IMR-90 (cell line): Measurements from ENCODE around the gene LAMA5. TPM values are rescaled to one million over a fixed set of nuclear protein-coding genes. Genes with fewer than 3 reads are reported as not detected.

Experiments used
- ATAC-seq: fragments of 200-7000 bp; cut with Tn5 transposase; 2 replicates; pipeline ENCODE4 v1.9.1; 2020; ENCODE audit warnings: low read depth, mild to moderate bottlenecking, moderate library complexity
- BruUV-seq: library from RNA; stranded (reverse); fragments of 400-500 nt; replicated peaks from 2 replicates; lab custom pipeline; 2021; lab: Mats Ljungman, UMichigan
- CTCF ChIA-PET: fragments of 300-600 bp; formaldehyde crosslinking; extraction: SDS; loops from one replicate; lab custom pipeline; 2021; ENCODE audit warnings: antibody characterized with exemption; lab: Yijun Ruan, JAX
- POLR2A ChIA-PET: fragments of 300-600 bp; sonication (Branson Sonifier 250); formaldehyde crosslinking; loops from one replicate; lab custom pipeline; 2022; ENCODE audit warnings: antibody characterized with exemption; ENCODE audit not compliant: unreplicated experiment; lab: Charles Lee
- DNase-seq: peaks from one replicate; pipeline ENCODE4 v3.0.0; 2013
- H2AFZ ChIP-seq: replicated peaks from 2 replicates; pipeline ENCODE3; 2013; ENCODE audit warnings: low read length, mild to moderate bottlenecking; ENCODE audit not compliant: poor library complexity
- H2AK5ac ChIP-seq: 2 replicates; pipeline ENCODE4 v1.6.1; 2013; ENCODE audit warnings: low read depth, low read length, inconsistent platforms
- H2AK9ac ChIP-seq: replicated peaks from 2 replicates; pipeline ENCODE3; 2013; ENCODE audit warnings: mild to moderate bottlenecking, low read depth, low read length, moderate library complexity; ENCODE audit not compliant: poor library complexity
- H2BK120ac ChIP-seq: 2 replicates; pipeline ENCODE4 v1.6.1; 2013; ENCODE audit warnings: low read depth, low read length, inconsistent platforms
- H2BK15ac ChIP-seq: 3 replicates; pipeline ENCODE4 v1.6.1; 2013; ENCODE audit warnings: low read depth, low read length, inconsistent platforms
- H2BK20ac ChIP-seq: 2 replicates; pipeline ENCODE4 v1.6.1; 2013; ENCODE audit warnings: low read depth, mild to moderate bottlenecking, inconsistent platforms, low read length, moderate library complexity
- H2BK5ac ChIP-seq: 2 replicates; pipeline ENCODE4 v1.6.1; 2013; ENCODE audit warnings: mild to moderate bottlenecking, low read depth, low read length, inconsistent platforms; ENCODE audit not compliant: poor library complexity, severe bottlenecking
- H3K14ac ChIP-seq: replicated peaks from 2 replicates; pipeline ENCODE4 v1.6.1; 2013; ENCODE audit warnings: low read depth, low read length, inconsistent platforms
- H3K18ac ChIP-seq: 2 replicates; pipeline ENCODE4 v1.6.1; 2013; ENCODE audit warnings: low read depth, low read length, control low read depth
- H3K23ac ChIP-seq: 2 replicates; pipeline ENCODE4 v1.6.1; 2013; ENCODE audit warnings: low read depth, low read length, inconsistent platforms
- H3K27ac ChIP-seq: 2 replicates; pipeline ENCODE4 v1.5.1; 2013; ENCODE audit warnings: mild to moderate bottlenecking, control low read depth, low read length; ENCODE audit not compliant: insufficient read depth
- H3K27me3 ChIP-seq: 2 replicates; pipeline ENCODE4 v1.6.1; 2013; ENCODE audit warnings: low read length; ENCODE audit not compliant: control insufficient read depth, insufficient read depth
- H3K36me3 ChIP-seq: 2 replicates; pipeline ENCODE4 v1.6.1; 2013; ENCODE audit warnings: low read length, mixed read lengths; ENCODE audit not compliant: control insufficient read depth, insufficient read depth
- H3K4ac ChIP-seq: 2 replicates; pipeline ENCODE4 v1.6.1; 2013; ENCODE audit warnings: low read depth, low read length, inconsistent platforms
- H3K4me1 ChIP-seq: 2 replicates; pipeline ENCODE4 v1.6.1; 2013; ENCODE audit warnings: low read length, mixed read lengths; ENCODE audit not compliant: control insufficient read depth, insufficient read depth
- H3K4me2 ChIP-seq: 2 replicates; pipeline ENCODE4 v1.6.1; 2013; ENCODE audit warnings: low read depth, mild to moderate bottlenecking, control low read depth, low read length, moderate library complexity
- H3K4me3 ChIP-seq: 2 replicates; pipeline ENCODE4 v1.5.1; 2013; ENCODE audit warnings: low read depth, mild to moderate bottlenecking, control low read depth, low read length, moderate library complexity; ENCODE audit not compliant: insufficient read depth
- H3K56ac ChIP-seq: 2 replicates; pipeline ENCODE4 v1.6.1; 2013; ENCODE audit warnings: low read length, inconsistent platforms; ENCODE audit not compliant: insufficient read depth; ENCODE audit errors: extremely low read depth
- H3K79me1 ChIP-seq, 2 experiments: 2 replicates each; pipeline ENCODE4 v1.6.1; 2013; ENCODE audit warnings: low read length in 2 of 2, inconsistent platforms in 1 of 2, low read depth in 1 of 2
- H3K9ac ChIP-seq: 2 replicates; pipeline ENCODE4 v1.6.1; 2013; ENCODE audit warnings: low read depth, low read length, control low read depth
- H3K9me1 ChIP-seq: 2 replicates; pipeline ENCODE4 v1.6.1; 2013; ENCODE audit warnings: low read length, inconsistent platforms; ENCODE audit not compliant: insufficient read depth
- H3K9me3 ChIP-seq: 2 replicates; pipeline ENCODE4 v1.6.1; 2013; ENCODE audit warnings: low read length; ENCODE audit not compliant: control insufficient read depth, insufficient read depth
- H4K20me1 ChIP-seq: 2 replicates; pipeline ENCODE4 v1.6.1; 2013; ENCODE audit warnings: low read length, inconsistent platforms; ENCODE audit not compliant: insufficient read depth
- H4K5ac ChIP-seq: 2 replicates; pipeline ENCODE4 v1.6.1; 2013; ENCODE audit warnings: mild to moderate bottlenecking, low read depth, low read length, control low read depth
- H4K8ac ChIP-seq, 2 experiments: 2 replicates each; pipeline ENCODE4 v1.6.1; 2013; ENCODE audit warnings: low read depth in 2 of 2, low read length in 2 of 2, control low read depth in 1 of 2, inconsistent platforms in 1 of 2
- H4K91ac ChIP-seq: 2 replicates; pipeline ENCODE4 v1.6.1; 2013; ENCODE audit warnings: low read depth, low read length, inconsistent platforms; ENCODE audit not compliant: insufficient read depth
- BHLHE40 ChIP-seq: fragments of 150-350 bp; IDR thresholded peaks from 2 replicates; pipeline ENCODE4 v1.6.1; 2016; ENCODE audit warnings: mild to moderate bottlenecking, low read depth, low read length
- CHD1 ChIP-seq: IDR thresholded peaks from 2 replicates; pipeline ENCODE4 v1.6.1; 2012; ENCODE audit warnings: low read depth, low read length, improper control_type of control experiment
- CTCF ChIP-seq: conservative IDR thresholded peaks from 2 replicates; pipeline ENCODE4 v1.5.1; 2012; ENCODE audit warnings: mild to moderate bottlenecking, low read depth, low read length, improper control_type of control experiment
- FOS ChIP-seq: fragments of 150-350 bp; IDR thresholded peaks from 2 replicates; pipeline ENCODE4 v1.6.1; 2016; ENCODE audit warnings: low read depth, low read length
- MAZ ChIP-seq: IDR thresholded peaks from 2 replicates; pipeline ENCODE4 v1.6.1; 2012; ENCODE audit warnings: low read depth, mild to moderate bottlenecking, low read length, improper control_type of control experiment, moderate library complexity, borderline replicate concordance
- MXI1 ChIP-seq: IDR thresholded peaks from 2 replicates; pipeline ENCODE4 v1.6.1; 2012; ENCODE audit warnings: low read depth, mild to moderate bottlenecking, low read length, moderate library complexity, borderline replicate concordance
- POLR2A ChIP-seq: IDR thresholded peaks from 2 replicates; pipeline ENCODE4 v1.6.1; 2012; ENCODE audit warnings: mild to moderate bottlenecking, low read depth, low read length
- RAD21 ChIP-seq: IDR thresholded peaks from 2 replicates; pipeline ENCODE4 v1.6.1; 2012; ENCODE audit warnings: low read length, improper control_type of control experiment
- RCOR1 ChIP-seq: IDR thresholded peaks from 2 replicates; pipeline ENCODE4 v1.6.1; 2012; ENCODE audit warnings: mild to moderate bottlenecking, low read length, improper control_type of control experiment; ENCODE audit not compliant: insufficient replicate concordance
- RFX5 ChIP-seq: IDR thresholded peaks from 2 replicates; pipeline ENCODE4 v1.8.0; 2012; ENCODE audit warnings: low read depth, mild to moderate bottlenecking, low read length, moderate library complexity
- SMC3 ChIP-seq: fragments of 150-350 bp; IDR thresholded peaks from 2 replicates; pipeline ENCODE4 v1.6.1; 2016; ENCODE audit warnings: low read depth, mild to moderate bottlenecking, antibody characterized with exemption, low read length, moderate library complexity
- USF2 ChIP-seq: fragments of 150-350 bp; IDR thresholded peaks from 2 replicates; pipeline ENCODE4 v1.6.1; 2017; ENCODE audit warnings: mild to moderate bottlenecking, antibody characterized with exemption, low read length, low read depth
- WGBS, 2 experiments: methylation state at CpG; one replicate each; pipeline versions ENCODE4 v1.1.5 to v1.1.7; 2013; ENCODE audit warnings: missing lambda C conversion rate in 2 of 2; ENCODE audit not compliant: insufficient read length in 1 of 2; ENCODE audit errors: extremely low coverage in 2 of 2; 5-methylcytosine and 5-hydroxymethylcytosine counted together
- dilution Hi-C: fragments of 300-500 bp; cut with HindIII; formaldehyde crosslinking; loops from one replicate; pipeline ENCODE4 v1.14.3; 2018; ENCODE audit warnings: low sequenced_read_pairs; ENCODE audit not compliant: unreplicated experiment
- in situ Hi-C: fragments of 300-500 bp; cut with MboI; formaldehyde crosslinking; loops from 3 replicates; pipeline ENCODE4 v1.14.3; 2019; ENCODE audit warnings: low sequenced_read_pairs, inconsistent platforms, mixed read lengths
- intact Hi-C: fragments of 100-400 bp; cut with micrococcal nuclease; formaldehyde crosslinking; loops from 2 replicates; pipeline ENCODE4 v1.10.0; 2022
- polyA plus RNA-seq, 3 experiments: library from polyadenylated mRNA; depleted of rRNA; stranded (reverse); fragments of >200 nt; gene quantifications; 2 replicates each; pipeline ENCODE4 v1.2.3, GENCODE V29; 2012; ENCODE audit warnings: low replicate concordance in 1 of 3
- total RNA-seq: library from RNA; depleted of rRNA; stranded (reverse); fragments of >200 nt; gene quantifications from 2 replicates; pipeline ENCODE4 v1.2.3, GENCODE V29; 2012

The LAMA5 gene
- total and polyA plus RNA-seq, 2 of the 4 experiments (the other 2 are of a cell fraction), result 0.90 to 7.3 TPM

DNA sequence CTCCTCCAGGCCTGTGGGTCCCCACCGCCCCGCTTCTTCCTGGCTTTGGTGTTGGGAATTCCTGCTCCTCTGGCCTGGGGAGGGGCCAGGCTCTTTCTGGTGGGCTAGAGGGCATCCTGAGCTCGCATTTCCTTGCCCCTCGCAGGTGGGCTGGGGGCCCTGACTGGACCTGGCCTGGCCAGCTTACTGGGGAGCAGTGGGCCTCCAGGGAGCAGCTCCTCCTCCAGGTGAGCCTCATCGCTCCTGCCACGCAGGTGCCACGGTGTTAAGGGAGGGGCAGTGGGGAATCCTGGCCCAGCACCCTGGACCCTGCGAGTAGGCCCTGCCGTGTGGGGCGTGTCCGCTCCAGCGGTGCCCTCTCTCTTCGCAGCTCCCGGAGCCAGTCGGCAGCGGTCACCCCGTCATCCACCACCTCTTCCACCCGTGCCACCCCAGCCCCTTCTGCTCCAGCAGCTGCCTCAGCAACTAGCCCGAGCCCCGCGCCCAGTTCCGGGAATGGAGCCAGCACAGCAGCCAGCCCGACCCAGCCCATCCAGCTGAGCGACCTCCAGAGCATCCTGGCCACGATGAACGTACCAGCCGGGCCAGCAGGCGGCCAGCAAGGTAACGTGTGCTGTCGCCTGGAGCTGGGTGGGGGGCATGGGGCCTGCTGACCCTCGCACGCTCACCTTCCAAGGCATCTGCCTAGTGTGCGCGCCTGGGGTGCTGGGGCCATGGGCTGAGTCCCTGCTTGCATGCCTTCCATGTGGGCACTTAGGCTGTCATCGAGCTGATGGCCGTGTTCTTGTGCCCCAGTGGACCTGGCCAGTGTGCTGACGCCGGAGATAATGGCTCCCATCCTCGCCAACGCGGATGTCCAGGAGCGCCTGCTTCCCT, 59.6 kb downstream of the LAMA5 start:
- no peak overlapping the region for H4K8ac ChIP-seq
- peak overlapping the region; percentile 15 for H2AK9ac ChIP-seq
- H3K9me3 ChIP-seq, result no peaks in the 10 kb centered on the region
- peaks cover 0 to 31% of the 10 kb centered on the region in 2 experiments; a peak in 1 of 4 replicates for H3K79me1 ChIP-seq
- H3K9me1 ChIP-seq, result 0 out of 2 replicates have a peak, but pooled peaks cover 3% of the 10 kb centered on the region
- no peak overlapping the region for H3K9ac ChIP-seq
- BruUV-seq, result no TSS peak
- no peak for DNase-seq
- H2AFZ ChIP-seq, result no peak overlapping the region
- H2BK20ac ChIP-seq, result no peak overlapping the region
- 86% methylated on average over 24 of the region's 42 CpGs; no CpG with 5 or more reads in 1 of the 2 experiments for WGBS, 2 experiments
- H3K4me1 ChIP-seq, result peaks cover 12% of the 10 kb centered on the region
- H3K4ac ChIP-seq, result no peak overlapping the region
- dilution Hi-C loops (no loop called here), in situ Hi-C loops (loop anchor here (5.0 kb wide), 1 partner anchor 75 kb away; no protein-coding TSS in a partner anchor), intact Hi-C loops (loop anchor here (10.0 kb wide), 1 partner anchor 187 kb away; no protein-coding TSS in a partner anchor)
- peaks cover 65% of the 10 kb centered on the region for H3K36me3 ChIP-seq
- H3K27me3 ChIP-seq, result no peaks in the 10 kb centered on the region
- no peak overlapping the region for H2AK5ac ChIP-seq
- no peak overlapping the region for H3K18ac ChIP-seq
- no peak overlapping the region for H3K27ac ChIP-seq
- no peak overlapping the region for H3K56ac ChIP-seq
- ChIA-PET POLR2A (interaction anchor here (0.6 kb wide), 1 partner anchor 31 kb away, joined by 9 read pairs; no protein-coding TSS in a partner anchor), CTCF (no interaction called here)
- no peak overlapping the region for H4K5ac ChIP-seq
- H3K4me2 ChIP-seq, result no peak overlapping the region
- H2BK5ac ChIP-seq, result no peak overlapping the region
- no peak overlapping the region for H3K4me3 ChIP-seq
- ATAC-seq, result no peak
- no peak overlapping the region for H3K23ac ChIP-seq
- no peak overlapping the region for H3K14ac ChIP-seq
- no peak for TF ChIP-seq BHLHE40
- TF ChIP-seq MXI1, result no peak
- no peak for TF ChIP-seq MAZ
- TF ChIP-seq USF2, result no peak
- TF ChIP-seq CHD1, result no peak
- TF ChIP-seq RFX5, result no peak
- no peak for TF ChIP-seq CTCF
- no peak for TF ChIP-seq SMC3
- no peak for TF ChIP-seq RCOR1
- no peak for TF ChIP-seq RAD21
- TF ChIP-seq FOS, result no peak
- TF ChIP-seq POLR2A, result no peak
- no peak overlapping the region for H2BK120ac ChIP-seq
- H4K20me1 ChIP-seq, result peaks cover 41% of the 10 kb centered on the region
- no peak overlapping the region for H2BK15ac ChIP-seq
- H4K91ac ChIP-seq, result no peak overlapping the region
